Measurements from ENCODE around the gene GRK6. TPM values are rescaled to one million over a fixed set of nuclear protein-coding genes. Genes with fewer than 3 reads are reported as not detected.

The GRK6 gene
- total and polyA plus RNA-seq, 2 experiments from 2014 or later = 13.0 to 56.8 TPM

DNA sequence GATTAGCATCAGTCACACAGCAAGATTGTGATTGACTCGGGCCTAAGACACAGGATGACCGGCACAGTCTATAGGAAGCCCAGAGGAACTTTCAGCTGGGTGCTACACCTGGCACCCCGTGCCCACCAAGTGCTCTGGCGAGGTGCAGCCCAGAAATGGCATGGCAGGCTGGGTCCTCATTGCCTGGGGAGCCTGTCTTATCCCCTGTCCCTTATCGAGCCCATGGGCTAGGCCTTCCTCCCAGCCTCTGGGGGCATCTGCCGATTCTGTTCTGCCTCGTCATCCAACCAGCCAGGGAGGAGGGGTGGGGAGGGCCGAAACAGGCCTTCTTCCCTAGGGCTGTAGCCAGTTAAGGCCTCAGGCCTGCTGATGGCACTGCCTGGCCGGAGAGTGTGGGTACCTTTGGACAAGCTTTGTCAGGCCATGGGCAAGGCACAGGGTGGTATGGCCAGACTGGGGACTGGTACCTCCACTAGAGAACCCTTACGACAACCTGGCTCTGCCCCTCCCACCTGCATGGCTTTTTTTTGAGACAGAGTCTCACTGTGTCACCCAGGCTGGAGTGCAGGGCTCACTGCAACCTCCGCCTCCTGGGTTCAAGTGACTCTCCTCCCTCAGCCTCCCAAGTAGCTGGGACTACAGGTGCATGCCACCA lies 1.6 kb downstream of the GRK6 start (continued):
- TF ChIP-seq, protein P1, sequence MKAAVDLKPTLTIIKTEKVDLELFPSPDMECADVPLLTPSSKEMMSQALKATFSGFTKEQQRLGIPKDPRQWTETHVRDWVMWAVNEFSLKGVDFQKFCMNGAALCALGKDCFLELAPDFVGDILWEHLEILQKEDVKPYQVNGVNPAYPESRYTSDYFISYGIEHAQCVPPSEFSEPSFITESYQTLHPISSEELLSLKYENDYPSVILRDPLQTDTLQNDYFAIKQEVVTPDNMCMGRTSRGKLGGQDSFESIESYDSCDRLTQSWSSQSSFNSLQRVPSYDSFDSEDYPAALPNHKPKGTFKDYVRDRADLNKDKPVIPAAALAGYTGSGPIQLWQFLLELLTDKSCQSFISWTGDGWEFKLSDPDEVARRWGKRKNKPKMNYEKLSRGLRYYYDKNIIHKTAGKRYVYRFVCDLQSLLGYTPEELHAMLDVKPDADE (IDR thresholded peaks at IDR 0.05) = no peak
- TF ChIP-seq NANOG (IDR thresholded peaks at IDR 0.05; ENCODE audit: borderline replicate concordance) = no peak
- TF ChIP-seq POLR2AphosphoS5 (IDR thresholded peaks at IDR 0.05; ENCODE audit: low read depth) = no peak
- TF ChIP-seq JUNB (IDR thresholded peaks at IDR 0.05; ENCODE audit: unreplicated experiment) = no peak

DNA sequence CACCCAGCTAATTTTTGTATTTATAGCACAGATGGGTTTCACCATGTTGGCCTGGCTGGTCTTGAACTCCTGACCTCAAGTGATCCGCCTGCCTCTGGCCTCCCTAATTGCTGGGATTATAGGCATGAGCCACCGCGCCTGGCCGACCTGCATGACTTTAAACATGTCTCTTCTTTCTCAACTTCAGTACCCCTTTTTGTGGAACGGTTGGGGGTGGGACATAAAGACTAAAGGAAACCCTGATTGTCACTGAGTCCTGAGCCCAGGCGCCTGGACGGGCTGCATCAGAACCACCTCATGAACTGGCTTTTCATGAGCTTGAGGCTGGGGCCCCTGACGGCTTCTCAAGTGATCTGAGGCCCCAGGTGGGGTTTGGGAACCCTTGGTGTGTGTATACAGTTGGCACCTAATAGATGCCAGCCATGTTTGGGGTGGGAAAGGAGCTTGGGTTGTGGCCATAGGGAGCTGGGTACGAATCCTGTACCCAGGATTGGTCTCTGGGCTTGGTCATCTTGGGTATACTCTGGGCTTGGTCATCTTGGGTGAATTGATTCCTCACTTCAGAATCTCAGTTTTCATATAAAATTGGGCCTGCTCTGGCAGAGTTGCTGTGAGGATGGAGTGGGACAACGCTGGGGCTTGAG lies 2.2 kb downstream of the GRK6 start:
- TF ChIP-seq CREB1 (CRISPR knock-in tag; IDR thresholded peaks at IDR 0.05; ENCODE audit: low read depth) (no peak), NANOG (IDR thresholded peaks at IDR 0.05; ENCODE audit: borderline replicate concordance) (no peak), EZH2phosphoT487 (IDR thresholded peaks at IDR 0.05; ENCODE audit: unreplicated experiment) (no peak), ZNF331 (CRISPR knock-in tag; IDR thresholded peaks at IDR 0.05; ENCODE audit: low read depth) (no peak)
- TF ChIP-seq, protein P2, sequence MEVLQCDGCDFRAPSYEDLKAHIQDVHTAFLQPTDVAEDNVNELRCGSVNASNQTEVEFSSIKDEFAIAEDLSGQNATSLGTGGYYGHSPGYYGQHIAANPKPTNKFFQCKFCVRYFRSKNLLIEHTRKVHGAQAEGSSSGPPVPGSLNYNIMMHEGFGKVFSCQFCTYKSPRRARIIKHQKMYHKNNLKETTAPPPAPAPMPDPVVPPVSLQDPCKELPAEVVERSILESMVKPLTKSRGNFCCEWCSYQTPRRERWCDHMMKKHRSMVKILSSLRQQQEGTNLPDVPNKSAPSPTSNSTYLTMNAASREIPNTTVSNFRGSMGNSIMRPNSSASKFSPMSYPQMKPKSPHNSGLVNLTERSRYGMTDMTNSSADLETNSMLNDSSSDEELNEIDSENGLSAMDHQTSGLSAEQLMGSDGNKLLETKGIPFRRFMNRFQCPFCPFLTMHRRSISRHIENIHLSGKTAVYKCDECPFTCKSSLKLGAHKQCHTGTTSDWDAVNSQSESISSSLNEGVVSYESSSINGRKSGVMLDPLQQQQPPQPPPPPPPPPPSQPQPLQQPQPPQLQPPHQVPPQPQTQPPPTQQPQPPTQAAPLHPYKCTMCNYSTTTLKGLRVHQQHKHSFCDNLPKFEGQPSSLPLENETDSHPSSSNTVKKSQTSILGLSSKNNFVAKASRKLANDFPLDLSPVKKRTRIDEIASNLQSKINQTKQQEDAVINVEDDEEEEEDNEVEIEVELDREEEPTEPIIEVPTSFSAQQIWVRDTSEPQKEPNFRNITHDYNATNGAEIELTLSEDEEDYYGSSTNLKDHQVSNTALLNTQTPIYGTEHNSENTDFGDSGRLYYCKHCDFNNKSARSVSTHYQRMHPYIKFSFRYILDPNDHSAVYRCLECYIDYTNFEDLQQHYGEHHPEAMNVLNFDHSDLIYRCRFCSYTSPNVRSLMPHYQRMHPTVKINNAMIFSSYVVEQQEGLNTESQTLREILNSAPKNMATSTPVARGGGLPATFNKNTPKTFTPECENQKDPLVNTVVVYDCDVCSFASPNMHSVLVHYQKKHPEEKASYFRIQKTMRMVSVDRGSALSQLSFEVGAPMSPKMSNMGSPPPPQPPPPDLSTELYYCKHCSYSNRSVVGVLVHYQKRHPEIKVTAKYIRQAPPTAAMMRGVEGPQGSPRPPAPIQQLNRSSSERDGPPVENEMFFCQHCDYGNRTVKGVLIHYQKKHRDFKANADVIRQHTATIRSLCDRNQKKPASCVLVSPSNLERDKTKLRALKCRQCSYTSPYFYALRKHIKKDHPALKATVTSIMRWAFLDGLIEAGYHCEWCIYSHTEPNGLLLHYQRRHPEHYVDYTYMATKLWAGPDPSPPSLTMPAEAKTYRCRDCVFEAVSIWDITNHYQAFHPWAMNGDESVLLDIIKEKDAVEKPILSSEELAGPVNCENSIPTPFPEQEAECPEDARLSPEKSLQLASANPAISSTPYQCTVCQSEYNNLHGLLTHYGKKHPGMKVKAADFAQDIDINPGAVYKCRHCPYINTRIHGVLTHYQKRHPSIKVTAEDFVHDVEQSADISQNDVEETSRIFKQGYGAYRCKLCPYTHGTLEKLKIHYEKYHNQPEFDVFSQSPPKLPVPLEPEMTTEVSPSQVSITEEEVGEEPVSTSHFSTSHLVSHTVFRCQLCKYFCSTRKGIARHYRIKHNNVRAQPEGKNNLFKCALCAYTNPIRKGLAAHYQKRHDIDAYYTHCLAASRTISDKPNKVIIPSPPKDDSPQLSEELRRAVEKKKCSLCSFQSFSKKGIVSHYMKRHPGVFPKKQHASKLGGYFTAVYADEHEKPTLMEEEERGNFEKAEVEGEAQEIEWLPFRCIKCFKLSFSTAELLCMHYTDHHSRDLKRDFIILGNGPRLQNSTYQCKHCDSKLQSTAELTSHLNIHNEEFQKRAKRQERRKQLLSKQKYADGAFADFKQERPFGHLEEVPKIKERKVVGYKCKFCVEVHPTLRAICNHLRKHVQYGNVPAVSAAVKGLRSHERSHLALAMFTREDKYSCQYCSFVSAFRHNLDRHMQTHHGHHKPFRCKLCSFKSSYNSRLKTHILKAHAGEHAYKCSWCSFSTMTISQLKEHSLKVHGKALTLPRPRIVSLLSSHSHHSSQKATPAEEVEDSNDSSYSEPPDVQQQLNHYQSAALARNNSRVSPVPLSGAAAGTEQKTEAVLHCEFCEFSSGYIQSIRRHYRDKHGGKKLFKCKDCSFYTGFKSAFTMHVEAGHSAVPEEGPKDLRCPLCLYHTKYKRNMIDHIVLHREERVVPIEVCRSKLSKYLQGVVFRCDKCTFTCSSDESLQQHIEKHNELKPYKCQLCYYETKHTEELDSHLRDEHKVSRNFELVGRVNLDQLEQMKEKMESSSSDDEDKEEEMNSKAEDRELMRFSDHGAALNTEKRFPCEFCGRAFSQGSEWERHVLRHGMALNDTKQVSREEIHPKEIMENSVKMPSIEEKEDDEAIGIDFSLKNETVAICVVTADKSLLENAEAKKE (CRISPR knock-in tag; IDR thresholded peaks at IDR 0.05) = no peak
- Mint-ChIP-seq H3K4me3 (peak overlapping the region; percentile 21; the same call in 2 of the 3 replicates), H3K27me3 (ENCODE audit: insufficient read depth, low read depth, poor library complexity) (peaks cover 21% of the 10 kb centered on the region), H3K4me1 (peaks cover 24% of the 10 kb centered on the region), H3K36me3 (ENCODE audit: low read depth) (peaks cover 10% of the 10 kb centered on the region; the same call in 2 of the 3 replicates), H3K27ac (peak overlapping the region; percentile 22; the same call in 1 of the 2 replicates), H3K9me3 (no peaks in the 10 kb centered on the region; the same call in 2 of the 3 replicates)
- Histone ChIP-seq H2AFZ (no peak overlapping the region), H3K36me3 (ENCODE audit: insufficient read depth) (no peaks in the 10 kb centered on the region; the same call in 1 of the 2 replicates), H3K4me3 (no peak overlapping the region), H3F3A (replicated peaks; ENCODE audit: low read depth) (peaks cover 16% of the 10 kb centered on the region), H4K20me1 (replicated peaks; ENCODE audit: insufficient read depth) (peaks cover 13% of the 10 kb centered on the region), H3K9me2 (ENCODE audit: insufficient read depth) (no peaks in the 10 kb centered on the region), H3K27me3 (ENCODE audit: insufficient read depth) (no peaks in the 10 kb centered on the region), H3K27ac (ENCODE audit: low read depth) (no peak overlapping the region), H3K4me2 (no peak overlapping the region), H3K4me1 (ENCODE audit: insufficient read depth) (peaks cover 20% of the 10 kb centered on the region), H3K79me2 (replicated peaks; ENCODE audit: insufficient read depth) (peaks cover 21% of the 10 kb centered on the region)
- ATAC-seq (no peak), DNase-seq (ENCODE audit: low spot score) (no peak)

Measured in GM23338 (cell line).